Measurements from ENCODE around the gene TMEM86B.

GRCh38 chr19:55181740-55182139 is 46.8 kb downstream of the TMEM86B start:
- TF ChIP-seq BACH2 (CRISPR knock-in tag; IDR thresholded peaks at IDR 0.05; ENCODE audit: borderline replicate concordance) (no peak), PATZ1 (CRISPR knock-in tag; IDR thresholded peaks at IDR 0.05; ENCODE audit: borderline replicate concordance) (no peak), CREB5 (CRISPR knock-in tag; IDR thresholded peaks at IDR 0.05; ENCODE audit: low read depth) (no peak)
